ENCODE measurements around the gene SC5D.
A peak's percentile ranks its signal among the peaks of the same experiment; 100 is the strongest.

The SC5D gene

DNA sequence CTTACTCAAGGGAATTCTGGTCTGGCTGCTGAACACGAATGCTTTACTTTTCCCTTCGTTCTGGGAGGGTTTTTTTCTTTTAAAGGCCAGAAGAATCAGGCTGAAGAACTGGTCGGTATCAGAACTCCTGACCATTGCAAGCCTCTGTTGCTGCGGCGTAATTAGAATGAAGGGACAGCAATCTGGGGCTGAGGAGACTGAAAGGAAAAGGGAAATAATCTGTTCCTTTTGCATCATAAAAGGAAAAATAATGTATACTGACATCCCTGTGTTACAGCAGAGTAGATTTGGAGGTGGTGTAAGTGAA is 670 bp downstream of the SC5D start:
- peak; percentile 2 for DNase-seq (ENCODE audit: low read depth)

GRCh38 chr11:121295246-121296029 is 2.9 kb downstream of the SC5D start:
- DNase-seq (ENCODE audit: low read depth) = no peak

DNA sequence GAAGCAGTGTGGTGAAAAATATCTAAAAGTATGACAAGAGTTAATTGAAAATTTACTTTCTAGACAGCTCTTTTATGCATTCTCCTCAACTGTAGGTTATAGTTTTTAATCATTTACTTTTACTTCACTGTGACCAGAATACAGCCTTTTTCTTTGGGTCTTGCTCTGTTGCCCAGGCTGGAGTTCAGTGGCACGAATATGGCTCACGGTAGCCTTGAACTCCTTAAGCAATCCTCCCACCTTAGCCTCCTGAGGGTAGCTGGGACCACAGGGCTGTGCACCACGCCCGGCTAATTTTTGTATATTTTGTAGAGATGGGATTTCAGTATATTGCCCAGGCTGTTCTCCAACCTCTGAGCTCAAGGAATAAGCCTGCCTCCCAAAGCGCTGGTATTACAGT is 5.3 kb downstream of the SC5D start:
- DNase-seq (ENCODE audit: low read depth) = no peak

DNA sequence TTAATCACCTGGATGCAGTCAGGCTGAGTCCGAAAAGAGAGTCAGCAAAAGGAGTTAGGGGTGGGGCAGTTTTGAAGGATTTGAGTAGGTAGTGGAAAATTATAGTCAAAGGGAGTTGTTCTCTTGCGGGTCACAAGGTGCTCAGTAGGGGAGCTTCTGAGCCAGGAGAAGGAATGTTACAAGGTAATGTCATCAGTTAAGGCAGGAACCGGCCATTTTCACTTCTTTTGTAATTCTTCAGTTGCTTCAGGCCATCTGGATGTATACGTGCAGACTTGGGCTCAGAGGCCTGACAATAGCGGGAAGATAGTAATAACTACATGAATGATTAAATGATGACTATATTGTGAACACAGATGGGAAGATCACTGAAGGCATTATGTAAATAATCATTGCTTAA is 6.2 kb downstream of the SC5D start:
- no peak for DNase-seq (ENCODE audit: low read depth)

GRCh38 chr11:121299417-121299816 is 6.8 kb downstream of the SC5D start:
- no peak for DNase-seq (ENCODE audit: low read depth)

DNA sequence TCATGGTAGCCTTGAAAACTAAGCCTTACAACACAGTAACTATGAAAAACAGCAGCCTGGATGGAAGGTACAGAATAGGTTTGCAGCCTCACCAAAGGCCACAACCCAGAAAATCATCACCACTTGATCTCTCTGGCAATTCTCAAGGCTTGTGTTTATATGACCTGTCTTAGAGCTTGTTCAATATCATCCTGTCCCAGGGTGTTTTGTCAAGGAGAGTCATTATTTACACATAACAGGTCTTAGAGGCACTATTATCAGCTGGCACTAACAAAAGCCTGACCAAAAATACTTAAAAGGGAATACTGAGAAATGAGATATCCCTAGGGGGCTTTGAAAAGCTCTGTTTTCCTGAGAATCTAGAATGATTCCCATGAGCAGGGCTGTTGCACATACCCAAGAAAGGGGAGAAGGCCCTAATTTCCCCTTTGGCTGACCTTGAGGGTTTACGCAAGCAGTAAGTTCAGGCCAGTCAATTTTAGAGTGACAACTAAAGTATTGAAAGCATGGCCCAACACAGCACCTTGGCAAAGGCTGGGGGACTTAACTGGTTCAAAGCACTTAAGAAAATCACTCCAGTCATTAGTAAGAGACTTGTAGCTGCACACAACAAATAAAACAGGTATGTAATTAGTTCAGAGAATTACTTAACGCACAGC is 7.9 kb downstream of the SC5D start:
- DNase-seq (ENCODE audit: low read depth) = no peak

GRCh38 chr11:121300972-121301699 is 8.6 kb downstream of the SC5D start:
- DNase-seq (ENCODE audit: low read depth) = no peak

DNA sequence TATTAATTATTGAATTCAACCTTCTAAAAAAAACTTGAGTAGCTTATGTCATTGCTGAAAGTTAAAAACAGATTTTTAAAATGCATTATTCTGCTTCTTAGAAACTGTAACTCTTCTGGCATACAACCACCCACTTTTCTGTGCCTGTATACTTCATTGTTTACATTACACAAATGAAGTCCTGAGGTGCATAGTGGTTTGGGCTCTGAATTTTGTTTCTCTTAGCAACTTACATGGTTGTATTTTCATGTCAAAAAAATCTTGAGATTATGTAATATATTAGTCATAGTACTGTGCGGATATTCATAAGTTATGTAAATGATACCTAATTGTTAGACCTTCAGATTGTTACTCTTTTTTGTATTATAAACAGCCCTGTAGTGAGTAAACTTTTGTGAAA is 12.2 kb downstream of the SC5D start:
- DNase-seq (ENCODE audit: low read depth) = no peak

GRCh38 chr11:121308816-121309215 is 16.2 kb downstream of the SC5D start:
- no peak for DNase-seq (ENCODE audit: low read depth)

GRCh38 chr11:121309688-121310087 is 17.1 kb downstream of the SC5D start:
- DNase-seq (ENCODE audit: low read depth) = no peak

DNA sequence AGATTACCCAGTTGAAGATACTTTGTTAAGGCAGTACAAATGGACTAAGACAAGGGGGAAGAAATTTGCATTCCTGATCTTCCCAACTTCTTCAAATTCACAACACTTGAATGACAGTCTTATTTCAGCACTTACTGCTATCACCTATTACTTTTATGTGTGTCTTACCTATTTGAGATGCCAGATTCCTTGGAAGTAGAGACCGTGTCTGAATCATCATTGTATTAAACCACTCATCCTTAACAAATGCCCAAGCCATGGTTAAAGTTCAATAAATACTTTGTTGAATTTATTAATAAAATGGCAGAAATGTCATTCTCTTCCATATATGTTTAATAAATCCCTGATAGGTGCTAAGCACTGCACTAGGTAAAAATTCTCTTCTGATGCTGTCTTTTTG is 18.3 kb downstream of the SC5D start:
- no peak for DNase-seq (ENCODE audit: low read depth)

DNA sequence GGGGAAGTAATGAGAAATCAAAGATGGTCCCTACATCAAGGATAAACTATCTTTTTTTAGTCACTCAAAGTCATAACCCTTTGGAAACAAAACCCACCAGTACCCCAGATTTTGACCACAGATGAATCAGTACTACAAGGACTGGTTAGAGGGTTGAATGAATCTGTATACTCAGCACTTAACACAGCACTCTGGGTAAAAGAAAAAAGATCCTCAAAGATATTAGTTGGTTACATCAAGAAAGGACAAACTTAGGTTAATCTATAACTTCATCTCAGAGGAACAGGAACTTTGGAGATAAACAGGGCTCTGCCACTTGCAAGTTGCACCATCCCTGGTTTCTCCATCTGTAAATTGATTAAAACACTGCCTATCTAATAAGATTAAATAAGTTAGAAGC is 18.8 kb downstream of the SC5D start:
- no peak for DNase-seq (ENCODE audit: low read depth)

DNA sequence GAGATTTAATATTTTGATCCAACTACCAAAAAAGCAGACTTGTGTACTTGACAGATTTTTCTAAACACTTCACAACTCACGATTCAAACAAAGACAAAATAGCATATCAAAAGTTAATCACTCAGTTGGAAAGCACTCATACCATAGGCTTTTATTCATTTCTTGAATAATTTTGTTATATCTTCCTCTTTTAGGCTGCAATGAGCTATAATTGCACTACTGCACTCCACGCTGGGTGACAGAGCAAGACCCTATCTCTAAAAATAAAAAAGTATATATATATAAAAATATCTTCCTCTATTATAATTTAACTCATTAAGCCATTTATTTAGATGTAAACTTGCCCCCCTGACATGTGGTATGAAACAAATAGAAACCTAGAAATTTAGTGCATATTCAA is 19.9 kb downstream of the SC5D start:
- DNase-seq (ENCODE audit: low read depth) = no peak

DNA sequence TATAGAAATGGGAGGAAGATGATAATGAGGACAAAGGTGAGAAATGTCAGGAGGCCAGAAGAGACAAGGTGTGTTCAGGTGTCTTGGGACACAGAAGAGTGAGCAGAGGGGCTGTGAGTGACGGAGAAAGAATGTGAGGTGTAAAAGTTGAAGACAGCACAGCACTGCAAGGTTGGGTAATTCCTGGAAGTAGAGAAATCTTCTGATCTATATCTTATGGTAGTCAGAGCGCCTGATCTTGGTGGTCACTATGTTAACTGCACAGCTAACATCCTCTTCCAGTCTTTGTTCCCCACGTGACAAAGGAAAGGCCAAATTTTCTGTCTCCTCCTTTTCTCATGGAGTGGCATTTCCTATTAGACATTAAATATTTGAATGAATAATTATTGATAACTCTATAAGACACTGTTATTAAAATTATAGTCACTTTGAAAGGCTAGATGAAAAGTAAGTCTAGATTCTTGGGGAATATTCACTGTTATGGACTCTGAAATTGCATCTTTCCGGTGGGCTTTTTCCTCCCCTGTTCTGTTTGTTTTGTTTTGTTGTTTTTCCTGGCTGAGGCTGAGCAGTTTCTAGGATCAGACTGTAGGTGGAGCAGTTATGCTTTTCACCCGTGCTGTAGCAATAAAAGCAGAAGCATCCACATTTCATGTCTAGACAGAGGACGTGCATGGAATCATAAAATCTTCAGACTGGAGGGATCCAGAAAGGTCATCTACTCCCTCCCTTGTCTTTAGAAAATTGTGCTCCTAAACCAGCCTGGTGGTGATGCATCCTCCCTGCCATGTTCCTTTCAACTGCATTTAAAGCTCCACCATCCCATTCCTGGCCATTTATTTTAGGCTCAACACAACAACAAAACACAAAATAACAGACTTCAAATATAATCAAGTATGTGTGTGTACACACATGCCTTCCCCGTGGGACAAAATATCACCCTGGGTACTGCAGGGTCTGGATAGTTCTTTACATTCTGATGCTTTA is 26.6 kb downstream of the SC5D start:
- DNase-seq (ENCODE audit: low read depth) = no peak

- no peak for DNase-seq (ENCODE audit: low read depth)
These were observed 29.2 kb downstream of the SC5D start for GRCh38 chr11:121321614-121322243.

DNA sequence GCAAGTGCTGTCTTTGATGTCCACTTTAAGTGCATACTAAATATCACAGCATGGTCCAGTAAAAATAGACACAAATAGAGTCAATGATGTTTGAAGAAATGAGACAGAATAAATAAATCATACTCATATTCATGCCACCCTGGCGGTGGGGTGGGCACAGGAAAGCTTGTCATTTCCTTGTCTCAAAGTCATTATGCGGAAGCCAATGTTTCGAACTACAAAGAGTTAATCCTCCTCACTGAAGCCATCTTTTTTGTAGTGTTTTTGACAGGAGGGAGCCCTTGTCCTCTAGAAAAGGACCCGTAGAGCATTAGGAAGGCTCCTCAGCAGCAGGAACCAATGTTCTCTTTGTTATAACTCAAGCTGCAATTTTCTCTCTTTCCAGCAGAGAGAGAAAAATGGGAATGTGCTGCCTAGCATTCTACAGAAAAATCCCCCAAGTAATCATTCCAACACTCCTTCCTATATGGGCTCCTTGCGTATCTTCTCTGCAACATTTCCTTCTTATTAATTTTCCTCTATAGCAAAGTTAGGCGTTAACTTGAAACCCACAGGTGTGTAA is 30.6 kb downstream of the SC5D start:
- DNase-seq (ENCODE audit: low read depth) = no peak

- no peak for DNase-seq (ENCODE audit: low read depth)
These were observed 33.7 kb downstream of the SC5D start for GRCh38 chr11:121326230-121326629.

GRCh38 chr11:121327553-121327952 is 35.0 kb downstream of the SC5D start:
- DNase-seq (ENCODE audit: low read depth) = no peak

DNA sequence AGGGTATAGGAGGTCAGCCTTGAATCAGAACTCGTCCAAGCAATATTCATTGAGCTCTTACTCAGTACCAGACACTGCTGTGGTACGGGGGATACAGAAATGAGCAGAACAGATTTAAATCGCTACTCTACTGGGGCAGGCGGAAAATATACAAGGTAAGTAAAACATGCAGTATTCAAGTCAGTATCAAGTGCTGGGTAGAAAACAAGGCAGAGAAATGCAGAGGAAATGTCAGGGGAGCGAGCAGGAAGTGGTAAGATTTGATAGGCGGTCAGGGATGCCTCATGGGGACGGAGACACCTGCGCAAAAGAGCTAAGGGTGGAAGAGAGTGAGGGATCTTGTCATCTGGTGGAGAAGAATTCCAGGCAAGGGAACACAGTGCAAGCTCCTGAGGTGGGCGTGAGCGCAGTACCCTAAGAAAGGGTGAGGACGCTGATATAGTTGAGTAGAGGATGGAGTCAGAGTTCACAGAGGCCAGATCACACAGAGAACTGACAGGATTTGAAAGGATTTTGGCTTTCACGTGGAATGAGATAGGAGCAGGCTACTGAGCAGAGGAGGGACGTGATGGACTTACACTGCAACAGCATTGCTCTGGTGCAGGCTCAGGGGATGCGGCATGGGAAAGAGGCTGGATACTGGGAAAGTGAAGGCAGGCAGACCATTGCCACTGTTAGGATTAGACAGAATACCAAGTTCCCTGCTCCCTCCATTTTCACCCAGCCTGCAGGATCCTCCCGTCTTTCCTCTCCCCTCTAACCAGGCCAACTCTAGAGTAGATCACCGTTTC is 35.8 kb downstream of the SC5D start:
- no peak for DNase-seq (ENCODE audit: low read depth)

DNA sequence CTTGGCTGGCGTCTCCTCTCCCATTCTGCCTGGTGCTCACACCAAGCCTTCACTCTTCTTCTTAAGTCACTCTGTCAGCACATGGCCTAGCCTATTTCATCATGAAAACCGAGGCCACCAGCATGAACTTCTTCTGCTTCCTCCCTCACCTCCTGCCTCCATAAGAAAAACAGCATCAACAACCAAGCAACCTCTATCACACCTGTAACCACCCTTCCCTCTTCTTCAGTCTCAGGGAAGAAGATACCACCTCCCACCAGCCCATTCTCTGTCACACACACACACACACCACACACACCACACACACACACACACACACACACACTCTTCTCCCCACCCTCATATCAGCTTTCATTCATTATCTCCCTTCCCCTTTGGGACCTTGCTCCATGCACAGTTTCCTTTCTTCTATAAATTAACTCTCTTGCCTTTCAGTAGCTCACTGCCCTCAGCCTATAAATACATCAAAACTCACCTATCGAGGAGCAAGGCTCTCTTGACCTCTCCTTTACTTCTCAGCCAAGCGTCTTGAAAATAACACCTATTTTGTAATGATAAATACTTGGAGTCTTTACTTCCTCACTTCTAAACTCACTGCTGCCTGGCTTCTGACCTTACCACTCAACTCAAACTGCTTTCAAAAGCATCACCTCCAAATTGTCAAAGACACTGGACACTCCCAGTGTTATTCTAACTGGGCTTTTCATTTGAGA is 36.6 kb downstream of the SC5D start:
- DNase-seq (ENCODE audit: low read depth) = no peak
